Cardiac fibroblast (primary cell): ENCODE measurements around the gene GPR32.
"Not testable (repeated sequence)": the region's sequence is repeated elsewhere in the genome, so short reads cannot be mapped to it uniquely, and the experiment has no call there.

Experiments
- DNase-seq, 2 donors: peaks; one replicate each; pipeline versions ENCODE4 v3.0.0 to v3.0.0-alpha.2; 2010; ENCODE audit warnings: low read depth in 2 of 2
- H3K4me3 ChIP-seq, 2 donors: replicated peaks in 1 of 2; 1 replicate in 1 of 2; 2 replicates in 1 of 2; pipeline ENCODE4 v1.5.1; 2011; ENCODE audit warnings: low read depth in 2 of 2, low read length in 2 of 2, mild to moderate bottlenecking in 2 of 2, moderate library complexity in 1 of 2
- TF ChIP-seq, protein P1 (sequence below): IDR thresholded peaks from one replicate; pipeline ENCODE4 v1.5.1; 2011; ENCODE audit warnings: low read depth, mild to moderate bottlenecking, low read length, inconsistent platforms

Gene GPR32

DNA sequence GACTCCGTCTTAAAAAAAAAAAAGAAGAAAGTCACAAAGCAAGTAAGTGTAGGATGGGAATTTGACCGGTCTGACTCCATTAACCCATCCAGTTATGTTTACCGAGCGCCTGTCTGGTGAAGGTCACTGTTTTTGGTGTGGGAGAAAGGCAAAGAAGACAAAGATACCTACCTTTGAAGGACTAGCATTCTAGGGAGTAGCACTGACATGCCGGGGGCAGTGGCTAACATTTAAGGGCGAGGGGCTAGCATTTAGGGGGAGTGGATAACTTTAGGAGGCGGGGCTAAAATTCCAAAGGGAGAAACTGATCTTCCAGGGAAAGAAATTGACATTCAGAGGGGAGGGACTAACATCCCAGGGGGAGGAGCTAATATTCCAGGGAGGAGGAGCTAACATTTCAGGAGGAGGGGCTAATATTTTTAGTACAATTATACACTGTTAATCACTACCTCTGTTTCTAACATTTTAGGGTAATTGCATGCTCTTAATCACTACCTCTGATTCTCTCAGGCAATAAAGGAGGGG lies 8.7 kb downstream of the GPR32 start:
- DNase-seq, result no peak
- TF ChIP-seq, protein P1, sequence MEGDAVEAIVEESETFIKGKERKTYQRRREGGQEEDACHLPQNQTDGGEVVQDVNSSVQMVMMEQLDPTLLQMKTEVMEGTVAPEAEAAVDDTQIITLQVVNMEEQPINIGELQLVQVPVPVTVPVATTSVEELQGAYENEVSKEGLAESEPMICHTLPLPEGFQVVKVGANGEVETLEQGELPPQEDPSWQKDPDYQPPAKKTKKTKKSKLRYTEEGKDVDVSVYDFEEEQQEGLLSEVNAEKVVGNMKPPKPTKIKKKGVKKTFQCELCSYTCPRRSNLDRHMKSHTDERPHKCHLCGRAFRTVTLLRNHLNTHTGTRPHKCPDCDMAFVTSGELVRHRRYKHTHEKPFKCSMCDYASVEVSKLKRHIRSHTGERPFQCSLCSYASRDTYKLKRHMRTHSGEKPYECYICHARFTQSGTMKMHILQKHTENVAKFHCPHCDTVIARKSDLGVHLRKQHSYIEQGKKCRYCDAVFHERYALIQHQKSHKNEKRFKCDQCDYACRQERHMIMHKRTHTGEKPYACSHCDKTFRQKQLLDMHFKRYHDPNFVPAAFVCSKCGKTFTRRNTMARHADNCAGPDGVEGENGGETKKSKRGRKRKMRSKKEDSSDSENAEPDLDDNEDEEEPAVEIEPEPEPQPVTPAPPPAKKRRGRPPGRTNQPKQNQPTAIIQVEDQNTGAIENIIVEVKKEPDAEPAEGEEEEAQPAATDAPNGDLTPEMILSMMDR, result no peak
- H3K4me3 ChIP-seq, result no peak overlapping the region

DNA sequence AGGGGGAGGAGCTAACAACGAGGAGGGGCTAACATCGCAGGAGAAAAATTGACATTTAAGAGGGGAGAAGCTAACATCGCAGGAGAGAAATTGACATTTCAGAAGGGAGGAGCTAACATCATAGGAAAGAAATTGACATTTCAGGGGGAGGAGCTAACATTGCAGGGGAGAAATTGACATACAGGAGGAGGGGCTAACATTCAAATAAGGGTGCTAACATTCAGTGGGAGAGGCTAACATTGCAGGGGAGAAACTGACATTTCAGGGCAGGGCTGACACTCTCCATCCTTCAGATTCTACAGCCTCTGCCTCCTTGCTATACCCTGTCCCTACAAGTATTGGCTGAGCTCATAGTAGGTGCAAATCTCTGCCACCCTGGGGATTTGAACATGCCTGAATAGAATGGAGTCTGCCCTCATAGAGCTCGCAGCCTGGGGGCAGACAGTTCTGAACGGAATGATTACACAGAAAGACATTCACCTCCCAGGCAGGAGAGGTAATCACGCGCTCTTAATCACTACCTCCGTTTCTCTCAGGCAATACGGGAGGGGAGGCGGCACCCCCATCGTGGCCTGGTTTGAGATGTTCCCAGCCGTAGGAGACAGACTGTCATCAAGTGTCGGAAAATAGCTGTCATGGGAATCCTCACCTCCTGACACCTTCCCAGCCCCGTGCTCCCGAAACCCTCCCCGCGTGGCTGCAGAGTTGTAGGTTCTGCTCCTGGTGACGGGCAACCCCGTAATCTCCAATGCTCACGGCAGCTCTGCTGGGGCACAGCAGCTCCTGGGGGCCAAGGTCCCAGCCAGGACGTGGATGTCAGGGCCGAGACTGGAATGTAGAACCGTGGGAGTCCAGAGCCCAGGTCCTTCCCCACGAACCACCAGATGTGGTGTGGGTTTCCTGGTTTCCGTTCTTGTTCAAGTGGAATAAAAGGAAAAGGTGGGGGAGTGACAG lies 9.5 kb downstream of the GPR32 start:
- no peak overlapping the region for H3K4me3 ChIP-seq
- TF ChIP-seq, protein P1, result no peak
- no peak for DNase-seq

DNA sequence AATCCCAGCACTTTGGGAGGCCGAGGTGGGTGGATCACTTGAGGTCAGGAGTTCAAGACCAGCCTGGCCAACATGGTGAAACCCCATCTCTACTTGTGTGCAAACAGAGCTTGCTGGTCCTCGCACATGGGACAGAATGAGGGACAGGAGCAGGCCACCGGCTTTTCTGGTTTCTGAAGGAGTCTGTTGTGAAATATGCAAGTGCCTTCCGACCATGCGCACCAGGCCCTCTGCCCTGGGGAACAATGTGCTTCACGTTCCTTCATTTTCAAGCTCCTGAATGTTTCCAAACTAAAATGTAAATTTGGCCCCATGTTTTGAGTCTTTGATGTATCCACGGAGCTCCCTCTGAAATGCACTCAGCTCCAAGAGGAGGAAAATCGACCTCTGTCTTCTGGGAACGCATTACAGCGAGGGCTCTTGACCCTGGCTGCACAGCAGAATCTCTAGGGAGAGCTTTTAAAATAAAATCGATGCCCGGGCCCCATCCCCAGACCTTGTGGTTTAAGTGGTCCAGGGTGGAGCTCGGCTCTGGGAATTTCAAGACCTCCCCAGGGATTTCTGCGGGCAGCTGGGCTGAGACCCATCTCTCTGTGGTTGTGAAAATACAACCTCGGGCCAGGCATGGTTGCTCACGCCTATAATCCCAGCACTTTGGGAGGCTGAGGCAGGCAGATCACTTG lies 10.6 kb downstream of the GPR32 start:
- H3K4me3 ChIP-seq, result no peak overlapping the region
- TF ChIP-seq, protein P1, result no peak
- no peak for DNase-seq

DNA sequence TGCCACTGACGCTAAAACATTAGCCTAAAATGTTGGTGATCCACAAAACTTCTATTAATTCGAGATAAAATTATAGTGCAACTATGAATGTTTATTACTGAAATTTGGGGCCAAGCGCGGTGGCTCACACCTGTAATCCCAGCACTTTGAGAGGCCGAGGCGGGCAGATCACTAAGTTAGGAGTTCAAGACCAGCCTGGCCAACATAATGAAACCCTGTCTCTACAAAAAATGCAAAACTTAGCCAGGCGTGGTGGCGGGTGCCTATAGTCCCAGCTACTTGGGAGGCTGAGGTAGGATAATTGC lies 13.5 kb downstream of the GPR32 start:
- DNase-seq, H3K4me3 ChIP-seq: not testable (repeated sequence)

DNA sequence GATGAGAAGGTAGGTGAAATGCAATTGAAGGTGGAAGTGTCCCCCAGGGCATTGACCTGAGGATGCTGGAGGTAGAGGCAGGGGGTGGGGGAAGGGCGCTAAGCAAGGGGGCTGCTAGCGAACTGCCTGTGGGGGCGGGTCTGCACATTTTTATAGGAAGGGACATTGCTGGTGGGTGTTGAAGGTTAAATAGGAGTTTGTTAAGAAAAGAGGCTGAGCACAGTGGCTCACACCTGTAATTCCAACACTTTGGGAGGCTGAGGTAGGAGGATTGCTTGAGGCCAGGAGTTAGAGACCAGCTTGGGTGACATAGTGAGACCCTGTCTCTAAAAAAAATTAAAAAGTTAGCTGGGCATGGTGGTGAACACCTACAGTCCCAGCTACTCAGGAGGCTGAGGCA lies 14.4 kb downstream of the GPR32 start:
- no peak for DNase-seq
- no peak overlapping the region for H3K4me3 ChIP-seq
- TF ChIP-seq, protein P1, result no peak

DNA sequence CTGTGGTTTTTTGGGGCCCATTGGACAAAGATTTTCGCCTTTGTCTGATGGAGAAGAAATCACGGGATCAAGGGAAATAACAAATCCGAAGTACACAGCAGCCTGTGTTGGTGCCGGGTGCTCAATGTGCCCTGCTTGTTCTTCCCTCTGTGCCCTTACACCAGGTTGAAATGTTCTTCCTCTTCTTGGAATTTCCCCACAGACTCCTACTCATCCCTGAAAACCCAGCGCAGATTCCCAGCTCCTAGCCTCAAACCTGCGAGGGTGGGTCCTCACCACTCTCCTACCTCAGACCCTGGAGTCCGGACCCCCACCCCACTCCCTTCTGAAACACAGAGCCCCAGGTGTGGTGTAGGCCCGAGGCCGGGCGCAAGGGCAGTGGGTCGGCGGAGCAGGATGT lies 15.1 kb downstream of the GPR32 start:
- TF ChIP-seq, protein P1, result no peak
- DNase-seq, result no peak

DNA sequence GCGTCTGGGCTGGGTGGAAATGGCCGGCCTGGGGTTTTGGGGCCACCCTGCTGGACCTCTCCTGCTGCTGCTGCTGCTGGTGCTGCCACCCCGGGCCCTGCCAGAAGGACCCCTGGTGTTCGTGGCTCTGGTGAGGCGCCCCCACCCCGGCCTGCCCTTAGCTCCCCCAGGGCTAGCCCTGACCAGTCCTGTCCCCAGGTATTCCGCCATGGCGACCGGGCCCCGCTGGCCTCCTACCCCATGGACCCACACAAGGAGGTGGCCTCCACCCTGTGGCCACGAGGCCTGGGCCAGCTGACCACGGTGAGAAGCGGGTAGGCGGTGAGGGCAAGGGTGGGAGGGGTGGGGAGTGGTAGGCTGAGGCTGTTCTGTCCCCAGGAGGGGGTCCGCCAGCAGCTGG lies 20.1 kb downstream of the GPR32 start, which contains the start of gene ACP4:
Gene ACP4, plus strand, starts transcription at position 20 of the 400 bp plus-strand sequence. Its CDS starts 0 bp downstream, at position 20.
- H3K4me3 ChIP-seq, result no peak within 1 kb of the TSS
- DNase-seq, result no peak
- TF ChIP-seq, protein P1, result no peak

More for the DNA sequence above, 15.1 kb downstream of the GPR32 start:
- H3K4me3 ChIP-seq, result no peak overlapping the region
